AG04450 (cell line): ENCODE data around the gene USH2A. TPM values are rescaled to one million over a fixed set of nuclear protein-coding genes. Genes with fewer than 3 reads are reported as not detected.
A peak's percentile ranks its signal among the peaks of the same experiment; 100 is the strongest.
"Not testable (repeated sequence)": the region's sequence is repeated elsewhere in the genome, so short reads cannot be mapped to it uniquely, and the experiment has no call there.

Experiments
- CTCF ChIA-PET: fragments of 300-600, 350-600 bp; formaldehyde crosslinking; extraction: SDS; loops from one replicate; lab custom pipeline; 2022; ENCODE audit warnings: antibody characterized with exemption, inconsistent platforms; lab: Charles Lee
- POLR2A ChIA-PET: fragments of 350-600 bp; formaldehyde crosslinking; extraction: SDS; loops from one replicate; lab custom pipeline; 2021; ENCODE audit warnings: antibody characterized with exemption, inconsistent platforms; lab: Yijun Ruan, JAX
- DNase-seq: peaks from one replicate; pipeline ENCODE4 v3.0.0-alpha.2; 2011; ENCODE audit warnings: low read depth, low spot score
- H3K27ac ChIP-seq: one replicate; pipeline ENCODE4 v1.5.1; 2012; ENCODE audit warnings: low read depth, low read length, control low read depth
- H3K27me3 ChIP-seq: one replicate; pipeline ENCODE4 v1.6.0; 2012; ENCODE audit warnings: low read length; ENCODE audit not compliant: control insufficient read depth, insufficient read depth
- H3K4me3 ChIP-seq: 2 replicates; pipeline ENCODE4 v1.5.1; 2011; ENCODE audit warnings: mild to moderate bottlenecking, low read depth, low read length, control low read depth
- H3K9me3 ChIP-seq: 2 replicates; pipeline ENCODE4 v1.5.1; 2012; ENCODE audit warnings: low read length; ENCODE audit not compliant: control insufficient read depth, insufficient read depth
- CTCF ChIP-seq: IDR thresholded peaks from 2 replicates; pipeline ENCODE4 v1.5.1; 2011; ENCODE audit warnings: low read depth, low read length, control low read depth, inconsistent platforms
- polyA plus RNA-seq: library from polyadenylated mRNA; depleted of rRNA; stranded (reverse); fragments of >200 nt; gene quantifications from 2 replicates; pipeline ENCODE4 v1.2.3, GENCODE V29; 2011

The USH2A gene
- polyA plus RNA-seq, 1 experiment = 0.01 TPM

GRCh38 chr1:216015116-216015515 is 408.1 kb downstream of the USH2A start:
- TF ChIP-seq CTCF = no peak
- ChIA-PET POLR2A (no interaction called here), CTCF (no interaction called here)
- H3K4me3 ChIP-seq = no peak overlapping the region
- no peaks in the 10 kb centered on the region for H3K27me3 ChIP-seq
- no peak for DNase-seq
- no peak overlapping the region for H3K27ac ChIP-seq
- no peaks in the 10 kb centered on the region for H3K9me3 ChIP-seq

GRCh38 chr1:216014086-216014485 is 409.2 kb downstream of the USH2A start:
- POLR2A ChIA-PET = no interaction called here
- CTCF ChIA-PET = no interaction called here
- DNase-seq = no peak
- Histone ChIP-seq H3K27ac (no peak overlapping the region), H3K9me3 (no peaks in the 10 kb centered on the region), H3K27me3 (no peaks in the 10 kb centered on the region), H3K4me3 (no peak overlapping the region)
- no peak for TF ChIP-seq CTCF

- DNase-seq, H3K27ac ChIP-seq, CTCF ChIA-PET, H3K4me3 ChIP-seq, POLR2A ChIA-PET, H3K27me3 ChIP-seq, H3K9me3 ChIP-seq: not testable (repeated sequence)
Observed at GRCh38 chr1:216009456-216009855, 413.8 kb downstream of the USH2A start.

- Histone ChIP-seq H3K27me3 (no peaks in the 10 kb centered on the region), H3K9me3 (no peaks in the 10 kb centered on the region), H3K4me3 (no peak overlapping the region), H3K27ac (no peak overlapping the region)
- no peak for DNase-seq
- ChIA-PET POLR2A (no interaction called here), CTCF (no interaction called here)
- TF ChIP-seq CTCF = no peak
Observed at GRCh38 chr1:216005916-216006315, 417.3 kb downstream of the USH2A start.

- no peaks in the 10 kb centered on the region for H3K9me3 ChIP-seq
- no peak overlapping the region for H3K27ac ChIP-seq
- POLR2A ChIA-PET = no interaction called here
- H3K4me3 ChIP-seq = no peak overlapping the region
- no peaks in the 10 kb centered on the region for H3K27me3 ChIP-seq
- TF ChIP-seq CTCF = peak; percentile 62
- CTCF ChIA-PET = interaction anchor here (0.6 to 2.5 kb wide), 11 partner anchors 10 to 757 kb away, joined by 3 to 28 read pairs (median 4); no protein-coding TSS in a partner anchor
- DNase-seq = no peak
Observed at GRCh38 chr1:215992620-215993019, 430.6 kb downstream of the USH2A start.
